Measurements from ENCODE around the gene DCDC1. TPM values are rescaled to one million over a fixed set of nuclear protein-coding genes. Genes with fewer than 3 reads are reported as not detected.

Gene DCDC1
- total and polyA plus RNA-seq, 9 of the 15 experiments (the other 6 are each of a cell fraction or from before 2014, with no cell fraction given) = 0.05 to 0.18 (median 0.08) TPM; not detected in 3

DNA sequence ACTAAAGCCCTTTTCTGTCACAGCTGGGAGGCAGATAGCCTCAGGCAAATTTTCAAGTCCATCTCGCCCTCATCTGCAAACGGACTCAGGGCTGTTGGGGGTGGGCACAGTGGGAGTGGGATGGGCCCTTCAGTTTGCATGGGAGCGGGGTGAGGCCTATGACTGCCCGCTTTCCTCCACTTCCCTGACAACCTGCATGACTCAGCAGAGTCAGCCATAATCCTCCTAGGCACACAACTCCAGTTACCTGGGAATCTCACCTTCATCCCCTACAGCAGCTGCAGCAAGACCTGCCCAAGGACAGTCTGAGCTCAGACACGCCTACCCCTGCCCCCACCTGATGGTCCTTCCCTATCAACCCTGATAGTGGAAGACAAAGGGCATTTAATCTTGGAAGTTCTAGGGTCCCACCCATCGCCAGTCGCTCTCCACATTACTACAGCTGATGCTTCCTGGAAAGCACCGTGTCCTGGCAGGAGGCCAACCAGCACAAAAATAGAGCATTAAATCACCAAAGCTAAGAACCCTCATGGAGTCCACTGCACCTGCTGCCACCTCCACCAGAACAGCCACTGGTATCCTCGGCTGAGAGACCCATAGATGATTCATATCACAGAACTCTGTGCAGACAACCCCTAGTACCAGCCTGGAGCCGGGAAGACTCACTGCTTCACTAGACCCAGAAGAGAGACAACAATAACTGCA is 319.3 kb downstream of the DCDC1 start:
- POLR2A ChIA-PET = interaction anchor here (0.6 kb wide), 1 partner anchor 33 kb away, joined by 3 read pairs; no protein-coding TSS in a partner anchor
- BruUV-seq (replicated peaks) = no TSS peak
- Histone ChIP-seq H3K9ac (ENCODE audit: insufficient read depth in 1 of 2, low read depth in 2 of 2, low read length in 2 of 2) (no peak overlapping the region), H3K79me2 (ENCODE audit: control insufficient read depth, insufficient read depth, low read length) (no peaks in the 10 kb centered on the region), H3K36me3 (ENCODE audit: control insufficient read depth, insufficient read depth, low read length) (no peaks in the 10 kb centered on the region), H2AFZ (ENCODE audit: low read depth, low read length) (no peak overlapping the region), H3K27ac (ENCODE audit: extremely low read depth, low read depth, low read length) (no peak overlapping the region), H3K27me3 (ENCODE audit: control insufficient read depth in 2 of 2, insufficient read depth in 2 of 2, low read length in 2 of 2) (no peaks in the 10 kb centered on the region), H4K20me1 (replicated peaks; ENCODE audit: control insufficient read depth, insufficient read depth, low read length) (no peaks in the 10 kb centered on the region), H3K4me3 (no peak overlapping the region), H3K9me1 (ENCODE audit: control insufficient read depth, insufficient read depth, low read length) (no peaks in the 10 kb centered on the region), H3K4me1 (replicated peaks in 1 of 2; ENCODE audit: control insufficient read depth in 2 of 2, insufficient read depth in 2 of 2, low read length in 2 of 2) (no peaks in the 10 kb centered on the region), H3K4me2 (ENCODE audit: insufficient read depth, low read length) (no peak overlapping the region), H3K9me3 (replicated peaks; ENCODE audit: control insufficient read depth, insufficient read depth, low read depth, low read length) (no peaks in the 10 kb centered on the region)
- no peak for DNase-seq (ENCODE audit: extremely low read depth in 1 of 4, low spot score in 3 of 4)
- CTCF ChIA-PET (ENCODE audit: low intra/inter-chr PET ratio) = no interaction called here
- in situ Hi-C loops (cut with MboI) = no loop called here
- no peak for FAIRE-seq
- WGBS (ENCODE audit: insufficient coverage, low coverage, missing lambda C conversion rate) = 0% methylated on average over 10 of the region's 10 CpGs
- intact Hi-C loops (cut with micrococcal nuclease) = no loop called here
- ATAC-seq = no peak
- TF ChIP-seq ZNF589 (CRISPR knock-in tag; IDR thresholded peaks at IDR 0.05; ENCODE audit: low read depth) (no peak), BACH1 (tag; IDR thresholded peaks at IDR 0.05) (no peak)
- TF ChIP-seq, protein P1, sequence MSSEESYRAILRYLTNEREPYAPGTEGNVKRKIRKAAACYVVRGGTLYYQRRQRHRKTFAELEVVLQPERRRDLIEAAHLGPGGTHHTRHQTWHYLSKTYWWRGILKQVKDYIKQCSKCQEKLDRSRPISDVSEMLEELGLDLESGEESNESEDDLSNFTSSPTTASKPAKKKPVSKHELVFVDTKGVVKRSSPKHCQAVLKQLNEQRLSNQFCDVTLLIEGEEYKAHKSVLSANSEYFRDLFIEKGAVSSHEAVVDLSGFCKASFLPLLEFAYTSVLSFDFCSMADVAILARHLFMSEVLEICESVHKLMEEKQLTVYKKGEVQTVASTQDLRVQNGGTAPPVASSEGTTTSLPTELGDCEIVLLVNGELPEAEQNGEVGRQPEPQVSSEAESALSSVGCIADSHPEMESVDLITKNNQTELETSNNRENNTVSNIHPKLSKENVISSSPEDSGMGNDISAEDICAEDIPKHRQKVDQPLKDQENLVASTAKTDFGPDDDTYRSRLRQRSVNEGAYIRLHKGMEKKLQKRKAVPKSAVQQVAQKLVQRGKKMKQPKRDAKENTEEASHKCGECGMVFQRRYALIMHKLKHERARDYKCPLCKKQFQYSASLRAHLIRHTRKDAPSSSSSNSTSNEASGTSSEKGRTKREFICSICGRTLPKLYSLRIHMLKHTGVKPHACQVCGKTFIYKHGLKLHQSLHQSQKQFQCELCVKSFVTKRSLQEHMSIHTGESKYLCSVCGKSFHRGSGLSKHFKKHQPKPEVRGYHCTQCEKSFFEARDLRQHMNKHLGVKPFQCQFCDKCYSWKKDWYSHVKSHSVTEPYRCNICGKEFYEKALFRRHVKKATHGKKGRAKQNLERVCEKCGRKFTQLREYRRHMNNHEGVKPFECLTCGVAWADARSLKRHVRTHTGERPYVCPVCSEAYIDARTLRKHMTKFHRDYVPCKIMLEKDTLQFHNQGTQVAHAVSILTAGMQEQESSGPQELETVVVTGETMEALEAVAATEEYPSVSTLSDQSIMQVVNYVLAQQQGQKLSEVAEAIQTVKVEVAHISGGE (CRISPR knock-in tag; IDR thresholded peaks at IDR 0.05) = no peak
- TF ChIP-seq, protein P2, sequence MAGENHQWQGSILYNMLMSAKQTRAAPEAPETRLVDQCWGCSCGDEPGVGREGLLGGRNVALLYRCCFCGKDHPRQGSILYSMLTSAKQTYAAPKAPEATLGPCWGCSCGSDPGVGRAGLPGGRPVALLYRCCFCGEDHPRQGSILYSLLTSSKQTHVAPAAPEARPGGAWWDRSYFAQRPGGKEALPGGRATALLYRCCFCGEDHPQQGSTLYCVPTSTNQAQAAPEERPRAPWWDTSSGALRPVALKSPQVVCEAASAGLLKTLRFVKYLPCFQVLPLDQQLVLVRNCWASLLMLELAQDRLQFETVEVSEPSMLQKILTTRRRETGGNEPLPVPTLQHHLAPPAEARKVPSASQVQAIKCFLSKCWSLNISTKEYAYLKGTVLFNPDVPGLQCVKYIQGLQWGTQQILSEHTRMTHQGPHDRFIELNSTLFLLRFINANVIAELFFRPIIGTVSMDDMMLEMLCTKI (IDR thresholded peaks at IDR 0.05; ENCODE audit: partially characterized antibody) = no peak

All from K562 (cell line).